HG03439 (cell line): ENCODE data around the gene ARIH1.
"Not testable (repeated sequence)": the region's sequence is repeated elsewhere in the genome, so short reads cannot be mapped to it uniquely, and the experiment has no call there.

Experiments
- ATAC-seq: cut with Tn5 transposase; IDR thresholded peaks from one replicate; pipeline ENCODE4 v1.9.1; 2021; ENCODE audit warnings: mild to moderate bottlenecking, moderate library complexity; ENCODE audit not compliant: unreplicated experiment

The ARIH1 gene

DNA sequence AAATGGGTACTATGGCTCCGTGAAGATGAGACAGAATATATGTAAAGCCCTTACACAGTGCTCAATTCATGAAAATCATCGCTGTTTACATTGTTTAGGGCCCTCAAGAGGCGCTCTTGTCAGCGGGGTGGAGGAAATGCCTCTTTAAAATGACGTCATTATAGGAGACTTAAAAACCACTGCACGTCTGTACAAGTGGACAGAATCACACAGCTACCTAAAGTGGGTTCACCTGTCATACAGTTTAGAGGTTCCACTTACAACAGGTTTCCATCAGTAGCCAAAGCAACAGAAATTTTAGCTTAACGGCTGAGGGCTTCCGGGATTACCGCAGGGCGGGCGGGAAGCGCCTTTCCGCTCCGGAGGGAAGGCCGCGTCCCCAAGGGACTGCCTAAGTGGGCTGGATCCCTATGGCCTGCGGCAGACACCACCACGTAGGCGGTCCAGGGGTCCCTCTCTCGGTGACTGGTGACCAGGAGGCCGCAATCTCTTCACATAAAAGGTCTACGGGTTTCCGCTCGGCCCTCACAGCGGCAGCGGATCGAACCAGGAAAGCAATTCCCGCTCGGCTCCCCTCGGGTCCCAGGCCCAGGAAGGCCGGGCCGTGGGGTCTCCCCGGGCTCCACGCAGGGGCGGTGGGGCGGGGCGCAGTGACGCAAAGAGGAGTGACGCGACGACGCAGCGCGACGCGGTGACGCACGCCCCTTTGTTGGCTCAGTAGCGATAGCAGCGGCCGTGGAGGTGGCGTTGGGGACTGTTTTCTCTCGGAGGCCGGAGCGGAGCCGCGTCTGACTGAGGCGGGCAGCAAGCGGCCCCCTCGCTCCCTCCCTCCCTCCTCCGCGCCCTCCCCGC is at the start of gene ARIH1:
Gene ARIH1, plus strand, starts transcription at position 717 of the 852 bp plus-strand sequence. CDS start 310 bp downstream, outside the sequence.
- ATAC-seq: peak; percentile 82

- no peak for ATAC-seq
These were observed 47.4 kb upstream of the ARIH1 start for GRCh38 chr15:72426753-72427152.

GRCh38 chr15:72437650-72438316 is 36.3 kb upstream of the ARIH1 start:
- no peak for ATAC-seq

- not testable (repeated sequence) for ATAC-seq
These were observed 31.3 kb upstream of the ARIH1 start for GRCh38 chr15:72442848-72443247.

- ATAC-seq: no peak
These were observed 28.7 kb upstream of the ARIH1 start for GRCh38 chr15:72445426-72445825.

DNA sequence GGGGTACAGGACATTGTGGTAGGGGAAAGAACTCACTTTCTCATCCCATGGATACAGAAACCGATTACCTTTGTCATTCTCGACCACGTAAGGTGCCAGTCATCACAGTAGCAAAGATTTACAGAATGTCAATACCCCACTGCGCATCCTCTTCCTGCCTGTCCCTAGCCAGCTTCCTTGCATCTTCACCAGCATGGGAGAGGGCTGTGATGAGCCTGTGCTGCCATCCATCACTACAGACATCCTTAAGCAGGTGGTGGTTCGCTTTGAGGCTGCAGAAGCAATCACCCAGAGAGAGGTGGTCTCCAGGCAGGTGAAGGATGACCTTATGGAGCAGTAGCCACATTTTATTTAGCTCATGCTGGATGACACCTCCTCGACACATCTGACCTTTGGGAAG is 23.3 kb upstream of the ARIH1 start:
- no peak for ATAC-seq

- ATAC-seq: no peak
These were observed 22.9 kb upstream of the ARIH1 start for GRCh38 chr15:72451224-72451623.

DNA sequence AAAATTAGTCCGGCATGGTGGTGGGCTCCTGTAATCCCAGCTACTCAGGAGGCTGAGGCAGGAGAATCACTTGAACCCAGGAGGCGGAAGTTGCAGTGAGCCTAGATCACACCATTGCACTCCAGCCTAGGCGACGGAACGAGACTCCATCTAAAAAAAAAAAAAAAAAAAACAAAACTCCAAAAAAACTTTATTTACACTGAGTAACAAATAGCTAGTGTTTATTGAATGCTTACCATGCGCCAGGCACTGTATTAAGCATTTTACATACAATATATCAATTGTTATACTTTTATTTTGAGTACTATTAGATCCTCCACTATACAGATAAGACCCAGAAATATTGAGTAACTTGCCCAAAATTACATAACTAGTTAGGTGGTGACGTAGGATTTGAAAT is 17.4 kb upstream of the ARIH1 start:
- ATAC-seq: no peak

- no peak for ATAC-seq
These were observed 13.7 kb upstream of the ARIH1 start for GRCh38 chr15:72460402-72460801.

DNA sequence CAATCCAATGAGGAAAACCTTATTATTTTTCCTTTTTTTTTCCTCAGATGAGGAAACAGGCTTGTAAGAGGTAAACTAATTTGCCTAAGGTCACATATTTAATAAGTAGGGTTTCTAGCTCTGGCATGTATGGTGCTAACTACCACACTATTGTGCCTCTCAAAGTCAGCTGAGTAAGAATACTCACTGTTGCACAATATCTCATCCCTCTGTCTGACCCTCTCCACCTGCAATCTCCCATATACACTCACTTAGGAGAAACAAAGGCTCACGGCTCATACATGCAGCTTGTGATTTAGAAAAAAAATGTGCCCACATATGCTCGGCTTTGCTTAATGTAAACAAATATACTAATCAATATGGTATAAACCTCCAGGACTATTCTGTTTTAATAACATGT is 10.4 kb upstream of the ARIH1 start:
- ATAC-seq: no peak

- ATAC-seq: no peak
These were observed 9.9 kb upstream of the ARIH1 start for GRCh38 chr15:72464251-72464650.

DNA sequence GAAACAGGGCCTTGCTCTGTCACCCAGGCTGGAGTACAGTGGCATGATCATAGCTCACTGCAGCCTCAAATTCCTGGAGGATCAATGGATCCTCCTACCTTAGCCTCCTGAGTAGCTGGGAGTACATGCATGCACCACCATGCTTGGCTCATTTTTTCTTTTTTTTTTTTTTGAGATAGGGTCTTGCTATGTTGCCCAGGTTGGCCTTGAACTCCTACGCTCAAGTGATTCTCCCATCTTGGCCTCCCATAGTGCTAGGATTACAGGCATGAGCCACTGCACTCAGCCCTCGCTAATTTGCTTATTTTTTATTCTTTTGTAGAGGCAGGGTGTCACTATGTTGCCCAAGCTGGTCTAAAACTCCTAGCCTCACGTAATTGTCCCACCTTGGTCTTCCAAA is 6.0 kb upstream of the ARIH1 start:
- ATAC-seq: no peak

GRCh38 chr15:72472992-72473610 is 1.0 kb upstream of the ARIH1 start:
- no peak for ATAC-seq

DNA sequence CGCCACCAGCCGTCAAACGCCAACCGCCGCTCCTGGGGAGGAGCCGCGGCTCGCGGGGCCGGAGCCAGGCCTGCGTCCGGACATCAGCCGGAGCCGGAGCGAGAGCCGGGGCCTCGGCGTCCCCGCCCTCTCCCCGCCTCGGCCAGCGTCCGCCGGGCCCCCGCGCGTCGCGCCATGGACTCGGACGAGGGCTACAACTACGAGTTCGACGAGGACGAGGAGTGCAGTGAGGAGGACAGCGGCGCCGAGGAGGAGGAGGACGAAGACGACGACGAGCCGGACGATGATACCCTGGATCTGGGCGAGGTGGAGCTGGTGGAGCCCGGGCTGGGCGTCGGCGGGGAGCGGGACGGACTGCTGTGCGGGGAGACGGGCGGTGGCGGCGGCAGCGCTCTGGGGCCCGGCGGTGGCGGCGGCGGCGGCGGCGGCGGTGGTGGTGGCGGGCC is 359 bp downstream of the ARIH1 start:
- peak; percentile 14 for ATAC-seq

GRCh38 chr15:72474912-72475628 is 940 bp downstream of the ARIH1 start:
- peak; percentile 39 for ATAC-seq

DNA sequence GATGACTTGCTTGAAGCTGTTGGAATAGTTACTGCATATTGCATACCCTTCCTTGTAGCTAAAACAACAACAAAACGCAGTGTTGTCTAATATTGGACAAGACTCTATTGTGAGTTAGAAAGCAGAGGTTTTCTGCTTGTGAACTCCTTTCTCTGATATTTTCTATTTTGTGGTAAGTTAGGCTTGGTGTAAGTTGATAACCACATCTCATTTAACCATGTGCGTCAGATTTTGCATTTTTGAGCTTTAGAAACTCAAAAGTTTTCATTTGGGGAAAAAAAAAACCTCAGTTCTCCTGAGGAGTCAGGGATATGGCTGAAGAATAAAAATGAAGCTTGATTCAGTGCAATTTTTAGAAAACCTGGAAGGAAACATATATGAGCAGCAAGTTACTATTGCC is 1.5 kb downstream of the ARIH1 start:
- no peak for ATAC-seq

DNA sequence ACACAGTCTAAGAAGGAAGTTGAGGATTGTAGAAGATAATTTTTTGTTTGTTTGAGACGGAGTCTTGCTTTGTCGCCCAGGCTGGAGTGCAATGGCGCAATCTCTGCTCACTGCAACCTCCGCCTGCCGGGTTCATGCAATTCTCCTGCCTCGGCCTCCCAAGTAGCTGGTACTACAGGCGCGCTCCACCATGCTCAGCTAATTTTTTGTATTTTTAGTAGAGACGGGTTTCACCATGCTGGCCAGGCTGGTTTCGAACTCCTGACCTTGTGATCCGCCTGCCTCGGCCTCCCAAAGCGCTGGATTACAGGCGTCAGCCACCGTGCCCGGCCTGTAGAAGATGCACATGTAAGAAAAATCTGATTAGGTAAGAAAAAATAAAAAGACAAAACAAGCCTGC is 2.2 kb downstream of the ARIH1 start:
- ATAC-seq: not testable (repeated sequence)

DNA sequence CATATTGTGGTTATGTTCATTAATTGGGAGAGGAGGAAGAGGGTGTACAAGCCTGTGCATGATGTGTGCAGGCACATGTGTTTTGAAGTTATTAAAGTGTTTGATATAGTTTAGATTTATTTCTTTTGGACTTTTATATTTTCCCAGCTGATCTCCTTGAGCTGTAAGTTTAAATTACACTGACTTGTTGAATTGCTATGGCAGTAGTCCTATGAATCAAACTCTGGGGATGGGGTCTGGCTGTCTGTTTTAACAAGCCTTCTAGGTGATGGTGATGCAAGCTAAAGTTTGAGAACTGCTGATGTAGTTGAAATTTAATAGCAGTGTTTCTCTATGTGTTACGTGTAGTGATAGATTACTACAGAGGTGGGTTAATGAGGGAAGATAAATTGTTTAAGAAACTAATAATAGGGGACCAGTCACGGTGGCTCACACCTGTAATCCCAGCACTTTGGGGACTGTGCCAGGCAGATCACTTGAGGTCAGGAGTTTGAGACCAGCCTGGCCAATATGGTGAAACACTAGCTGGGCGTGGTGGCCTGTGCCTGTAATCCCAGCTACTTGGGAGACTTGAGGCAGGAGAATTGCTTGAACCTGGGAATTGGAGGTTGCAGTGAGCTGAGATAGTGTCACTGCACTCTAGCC is 7.0 kb downstream of the ARIH1 start:
- ATAC-seq: no peak

DNA sequence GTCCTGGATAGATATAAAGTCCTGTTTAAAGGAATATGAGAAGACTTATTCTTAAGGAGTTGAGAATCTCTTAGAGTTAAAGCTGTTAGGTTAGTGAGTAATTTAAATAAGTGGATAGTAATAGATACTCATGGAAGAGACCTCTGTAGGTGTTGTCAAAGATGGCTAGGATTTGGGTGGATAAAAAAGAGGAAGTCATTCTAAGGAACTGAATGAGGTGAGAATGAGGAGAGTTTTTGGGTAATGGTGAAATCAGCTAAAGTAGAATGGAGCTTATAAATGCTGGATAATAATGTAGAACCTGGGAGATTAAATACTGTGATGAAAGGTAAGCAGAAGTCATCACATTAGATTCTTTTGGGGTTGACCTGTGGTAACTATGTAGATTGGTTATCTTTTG is 8.1 kb downstream of the ARIH1 start:
- no peak for ATAC-seq

DNA sequence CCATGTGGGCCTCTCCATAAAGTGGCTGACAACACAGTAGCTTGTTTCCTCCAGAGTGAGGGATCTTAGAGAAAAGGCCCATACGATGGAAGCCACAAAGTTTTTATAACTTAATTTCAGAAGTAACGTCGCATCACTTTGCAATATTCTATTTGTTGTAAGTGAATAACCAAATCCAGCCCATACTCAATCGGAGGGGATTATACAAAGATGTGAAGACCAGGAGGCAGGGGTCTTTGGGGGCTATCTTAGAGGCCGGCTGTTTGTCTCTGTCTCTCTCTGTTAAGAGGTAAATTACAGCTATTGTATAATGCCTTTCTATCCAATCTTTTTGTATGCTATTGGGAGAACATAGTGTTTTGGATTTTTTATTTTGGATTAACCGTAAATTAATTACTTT is 9.1 kb downstream of the ARIH1 start:
- no peak for ATAC-seq

DNA sequence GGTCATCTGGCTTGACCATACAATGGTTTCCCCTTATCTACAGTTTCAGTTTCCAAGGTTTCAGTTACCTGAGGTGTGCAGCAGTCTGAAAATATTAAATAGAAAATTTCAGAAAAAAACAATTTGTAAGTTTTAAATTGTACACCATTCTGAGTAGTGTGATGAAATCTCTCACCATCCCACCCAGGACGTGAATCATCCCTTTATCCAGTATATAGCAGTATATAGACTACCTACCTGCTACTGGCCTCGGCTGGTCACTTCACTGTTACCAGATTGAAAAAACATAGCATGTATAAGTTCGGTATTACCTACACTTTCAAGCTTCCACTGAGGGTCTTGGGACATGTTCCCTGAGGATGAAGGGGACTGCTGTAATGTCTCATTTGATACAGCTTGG is 12.0 kb downstream of the ARIH1 start:
- no peak for ATAC-seq
